Effector memory CD4-positive, alpha-beta T cell (primary cell): ENCODE measurements around the gene KIF2A.

ENCODE experiments used
- DNase-seq, 3 donors: peaks; one replicate each; pipeline ENCODE4 v3.0.0-alpha.2; 2020
- H3K27ac ChIP-seq: 2 replicates; pipeline ENCODE4 v1.7.0; 2013; ENCODE audit warnings: mild to moderate bottlenecking, low read length, moderate library complexity; ENCODE audit not compliant: insufficient read depth, poor library complexity, severe bottlenecking
- H3K27me3 ChIP-seq: replicated peaks from 2 replicates; pipeline ENCODE4 v1.7.0; 2013; ENCODE audit warnings: mild to moderate bottlenecking, low read length; ENCODE audit not compliant: insufficient read depth, control insufficient read depth, poor library complexity, severe bottlenecking
- H3K36me3 ChIP-seq: 2 replicates; pipeline ENCODE4 v1.7.0; 2013; ENCODE audit warnings: mild to moderate bottlenecking, low read length, moderate library complexity; ENCODE audit not compliant: control insufficient read depth, insufficient read depth
- H3K4me1 ChIP-seq: 2 replicates; pipeline ENCODE4 v1.7.0; 2013; ENCODE audit warnings: low read length, mild to moderate bottlenecking; ENCODE audit not compliant: control insufficient read depth, insufficient read depth, poor library complexity, severe bottlenecking
- H3K4me3 ChIP-seq: 2 replicates; pipeline ENCODE4 v1.7.0; 2013; ENCODE audit warnings: low read length, low read depth, mild to moderate bottlenecking; ENCODE audit not compliant: insufficient read depth, poor library complexity, severe bottlenecking
- H3K9me3 ChIP-seq: 2 replicates; pipeline ENCODE4 v1.7.0; 2013; ENCODE audit warnings: mild to moderate bottlenecking, low read length, moderate library complexity; ENCODE audit not compliant: control insufficient read depth

Gene KIF2A

DNA sequence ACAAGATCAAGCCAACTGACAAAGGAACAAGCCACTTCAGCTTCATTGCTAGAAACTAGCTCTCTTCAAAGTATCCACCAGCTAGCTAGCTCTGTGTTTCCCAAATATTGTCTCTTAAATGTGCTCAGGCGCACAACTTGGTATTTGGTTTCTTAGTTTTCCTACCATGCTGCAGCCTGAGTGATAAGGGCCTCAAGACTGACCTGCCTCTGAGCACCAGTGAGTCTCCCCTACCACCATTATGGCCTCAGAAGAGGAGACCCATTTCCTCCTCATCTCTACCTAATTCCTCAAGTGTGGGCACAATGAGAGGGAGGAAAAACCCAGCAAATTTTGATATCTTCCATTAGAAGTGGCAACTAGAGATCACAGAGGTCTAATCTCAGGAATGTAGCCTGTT lies 34.6 kb upstream of the KIF2A start:
- Histone ChIP-seq H3K27ac (no peak overlapping the region), H3K27me3 (no peaks in the 10 kb centered on the region), H3K36me3 (no peaks in the 10 kb centered on the region), H3K9me3 (no peaks in the 10 kb centered on the region), H3K4me1 (peaks cover 3% of the 10 kb centered on the region), H3K4me3 (no peak overlapping the region)
- no peak for DNase-seq

- no peak overlapping the region for H3K4me3 ChIP-seq
- no peaks in the 10 kb centered on the region for H3K27me3 ChIP-seq
- H3K27ac ChIP-seq, result no peak overlapping the region
- no peaks in the 10 kb centered on the region for H3K36me3 ChIP-seq
- peaks cover 3% of the 10 kb centered on the region for H3K4me1 ChIP-seq
- no peak for DNase-seq
- H3K9me3 ChIP-seq, result no peaks in the 10 kb centered on the region
These were observed 34.1 kb upstream of the KIF2A start for GRCh38 chr5:62271870-62272269.

DNA sequence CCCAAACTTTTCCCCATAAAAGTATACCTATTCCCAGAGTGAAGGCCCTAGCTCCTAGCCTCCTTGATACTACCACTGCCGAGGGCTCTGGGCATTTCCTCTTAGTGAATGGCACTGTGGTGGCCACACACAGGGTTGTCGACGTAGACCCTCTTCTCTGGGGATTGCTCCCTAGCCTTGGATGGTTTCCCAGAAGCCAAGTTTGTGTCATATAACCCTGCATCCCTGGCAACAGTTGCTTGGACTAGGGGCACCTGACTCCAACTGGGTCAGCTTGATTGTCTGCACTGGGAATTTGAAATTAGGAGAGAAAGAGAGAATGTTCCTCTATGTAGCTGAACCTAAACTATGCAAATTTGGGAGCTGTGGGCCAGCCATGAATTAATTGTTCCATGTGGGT lies 32.3 kb upstream of the KIF2A start:
- no peak for DNase-seq

GRCh38 chr5:62275581-62275980 lies 30.4 kb upstream of the KIF2A start:
- no peak overlapping the region for H3K4me3 ChIP-seq
- no peaks in the 10 kb centered on the region for H3K36me3 ChIP-seq
- no peaks in the 10 kb centered on the region for H3K9me3 ChIP-seq
- no peaks in the 10 kb centered on the region for H3K4me1 ChIP-seq
- H3K27ac ChIP-seq, result no peak overlapping the region
- no peaks in the 10 kb centered on the region for H3K27me3 ChIP-seq
- DNase-seq, result no peak

More for the DNA sequence above, 32.3 kb upstream of the KIF2A start:
- Histone ChIP-seq H3K4me1 (peaks cover under 1% of the 10 kb centered on the region), H3K27me3 (no peaks in the 10 kb centered on the region), H3K9me3 (no peaks in the 10 kb centered on the region), H3K36me3 (no peaks in the 10 kb centered on the region), H3K27ac (no peak overlapping the region), H3K4me3 (no peak overlapping the region)

GRCh38 chr5:62281411-62281810 lies 24.6 kb upstream of the KIF2A start:
- H3K27me3 ChIP-seq, result no peaks in the 10 kb centered on the region
- H3K27ac ChIP-seq, result no peak overlapping the region
- no peaks in the 10 kb centered on the region for H3K36me3 ChIP-seq
- H3K9me3 ChIP-seq, result no peaks in the 10 kb centered on the region
- peaks cover 5% of the 10 kb centered on the region for H3K4me1 ChIP-seq
- H3K4me3 ChIP-seq, result no peak overlapping the region
- no peak for DNase-seq

DNA sequence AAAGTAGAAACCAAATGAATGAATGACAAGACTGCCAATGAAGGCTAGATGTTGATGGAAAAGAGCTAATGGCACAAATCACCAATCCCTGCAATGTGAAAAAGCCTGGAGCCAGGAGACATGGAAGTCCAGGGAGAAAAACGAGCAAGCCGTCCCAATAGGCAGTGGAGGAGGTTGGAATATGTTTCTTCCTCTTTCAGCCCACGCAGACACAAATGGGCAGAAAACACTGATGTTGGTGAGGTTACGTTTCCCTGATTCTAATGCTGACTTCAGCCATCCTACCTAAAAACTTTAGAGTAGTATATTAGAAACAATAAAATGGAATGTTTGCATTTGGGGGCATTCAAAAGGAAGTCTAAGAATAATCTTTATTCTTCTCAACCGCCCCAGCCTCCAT lies 23.9 kb upstream of the KIF2A start:
- H3K4me1 ChIP-seq, result peaks cover 8% of the 10 kb centered on the region

DNA sequence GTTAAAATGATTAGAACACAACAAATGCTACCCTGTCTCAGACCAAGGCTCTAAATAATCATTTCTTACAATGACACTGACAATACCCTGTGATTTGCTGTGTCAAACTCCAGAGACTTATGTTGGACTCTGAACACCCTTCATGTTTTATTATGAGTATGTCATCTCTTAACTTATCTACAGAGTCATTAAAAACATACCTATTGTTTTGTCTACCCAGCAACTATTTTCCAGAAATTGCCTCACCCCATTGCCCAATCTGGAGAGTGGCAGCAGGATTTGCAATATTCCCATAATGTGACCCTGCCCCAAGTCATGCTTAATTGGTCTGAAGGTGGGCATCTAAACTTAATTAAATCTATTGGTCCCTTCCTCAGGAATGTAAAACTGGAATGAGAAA lies 23.0 kb upstream of the KIF2A start:
- no peak overlapping the region for H3K4me3 ChIP-seq
- H3K27ac ChIP-seq, result no peak overlapping the region
- no peak for DNase-seq
- H3K27me3 ChIP-seq, result no peaks in the 10 kb centered on the region
- no peaks in the 10 kb centered on the region for H3K9me3 ChIP-seq
- no peaks in the 10 kb centered on the region for H3K36me3 ChIP-seq
- H3K4me1 ChIP-seq, result peaks cover 16% of the 10 kb centered on the region

More for the DNA sequence above, 23.9 kb upstream of the KIF2A start:
- no peak overlapping the region for H3K27ac ChIP-seq
- DNase-seq, result no peak
- no peak overlapping the region for H3K4me3 ChIP-seq
- H3K9me3 ChIP-seq, result no peaks in the 10 kb centered on the region
- H3K36me3 ChIP-seq, result no peaks in the 10 kb centered on the region
- H3K27me3 ChIP-seq, result no peaks in the 10 kb centered on the region

DNA sequence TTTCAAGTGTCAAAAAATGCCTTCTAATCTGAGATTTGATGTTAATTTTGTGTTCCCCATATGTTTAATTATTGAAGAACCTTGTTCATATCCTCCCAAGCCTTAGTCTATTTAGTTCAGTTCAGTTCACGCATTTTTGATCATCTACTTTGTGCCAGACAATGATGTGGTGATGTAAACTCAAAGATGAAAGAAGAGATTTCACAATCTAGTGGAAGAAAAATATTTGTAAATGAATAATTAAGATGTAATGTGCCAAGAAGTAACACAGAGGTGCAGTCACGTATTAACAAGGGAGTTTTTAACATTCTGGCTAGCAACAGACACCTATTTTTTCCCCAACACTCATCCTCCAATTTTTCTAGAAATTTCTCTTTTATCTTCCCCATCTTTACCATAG lies 22.1 kb upstream of the KIF2A start:
- Histone ChIP-seq H3K4me1 (peaks cover 20% of the 10 kb centered on the region), H3K9me3 (no peaks in the 10 kb centered on the region), H3K27me3 (no peaks in the 10 kb centered on the region), H3K36me3 (no peaks in the 10 kb centered on the region), H3K4me3 (no peak overlapping the region), H3K27ac (no peak overlapping the region)
- no peak for DNase-seq

DNA sequence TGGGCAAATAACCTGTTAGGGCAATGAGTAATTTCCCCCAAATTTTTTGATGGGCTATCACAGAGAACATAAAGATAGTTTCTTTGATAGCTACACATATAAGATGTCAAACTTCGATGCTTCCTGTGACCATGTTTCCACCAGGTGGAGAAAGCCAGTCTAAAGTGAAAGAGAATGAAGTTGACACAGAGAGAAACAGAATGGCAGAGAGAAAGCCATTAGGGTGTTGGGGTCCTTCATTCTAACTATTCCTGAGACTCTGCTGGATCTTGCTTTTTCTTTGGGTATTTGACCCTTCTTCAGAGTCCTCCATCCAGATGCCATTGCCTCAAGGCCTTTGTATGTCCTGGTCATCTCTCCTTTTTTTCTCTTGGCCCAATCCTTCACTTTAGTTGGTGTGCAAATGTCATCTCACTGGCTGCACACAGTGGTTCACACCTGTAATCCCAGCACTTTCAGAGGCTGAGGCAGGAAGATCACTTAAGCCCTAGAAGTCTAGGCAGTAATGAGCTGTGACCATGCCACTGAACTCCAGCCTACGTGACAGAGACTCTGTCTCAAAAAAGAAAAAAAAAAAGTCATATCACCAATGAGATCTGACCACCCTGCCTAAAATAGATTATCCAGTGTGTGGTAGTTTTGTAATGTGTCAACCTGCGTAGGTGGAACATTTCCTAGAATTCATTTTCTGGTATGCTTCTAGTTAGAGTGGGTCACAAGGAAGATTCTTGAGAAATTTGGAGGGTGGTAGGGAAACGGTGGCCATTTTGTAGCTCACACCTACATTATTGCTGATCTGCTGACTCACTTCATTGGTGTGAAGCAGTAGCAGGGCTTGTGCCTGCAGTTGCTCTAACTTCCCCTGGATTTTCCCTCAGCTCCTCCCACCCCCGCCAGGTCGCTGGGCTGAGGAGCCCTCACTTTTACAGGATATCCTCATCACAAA lies 20.8 kb upstream of the KIF2A start:
- H3K27me3 ChIP-seq, result no peaks in the 10 kb centered on the region
- H3K4me3 ChIP-seq, result no peak overlapping the region
- H3K27ac ChIP-seq, result no peak overlapping the region
- H3K4me1 ChIP-seq, result peaks cover 20% of the 10 kb centered on the region
- no peaks in the 10 kb centered on the region for H3K9me3 ChIP-seq
- H3K36me3 ChIP-seq, result no peaks in the 10 kb centered on the region
- no peak for DNase-seq

DNA sequence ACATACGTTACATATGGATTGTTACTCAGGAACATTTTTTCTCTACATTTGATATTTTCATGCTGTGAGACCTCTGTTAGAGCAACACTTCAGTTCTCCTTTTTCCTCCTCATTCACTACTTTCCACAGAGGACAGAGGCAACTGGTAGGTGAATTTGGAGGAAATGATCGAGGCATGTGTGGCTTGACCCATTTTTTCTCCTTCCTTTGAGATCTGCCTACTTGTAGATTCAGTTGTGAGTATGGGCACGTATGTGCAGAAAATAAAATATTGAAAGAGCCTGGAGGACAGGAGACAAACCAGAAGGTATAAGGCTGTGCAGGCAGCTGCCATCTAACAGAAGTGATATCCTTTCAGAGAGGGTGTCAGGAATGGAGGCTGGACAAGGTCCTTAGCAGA lies 19.2 kb upstream of the KIF2A start:
- Histone ChIP-seq H3K4me3 (no peak overlapping the region), H3K9me3 (no peaks in the 10 kb centered on the region), H3K36me3 (no peaks in the 10 kb centered on the region), H3K4me1 (peaks cover 24% of the 10 kb centered on the region), H3K27ac (no peak overlapping the region), H3K27me3 (no peaks in the 10 kb centered on the region)
- no peak for DNase-seq
